ENCODE measurements around the gene HECW1. TPM values are rescaled to one million over a fixed set of nuclear protein-coding genes. Genes with fewer than 3 reads are reported as not detected.

HECW1 gene
- total and polyA plus RNA-seq, 2 of the 8 experiments (the other 6 are each of a cell fraction or from before 2014, with no cell fraction given), result 2.9 to 12.7 TPM

- H3K4ac ChIP-seq (replicated peaks; ENCODE audit: insufficient read length, low read depth, low read length), result no peak overlapping the region
- no peak overlapping the region for H4K91ac ChIP-seq (replicated peaks; ENCODE audit: insufficient read length, low read length)
- H3K56ac ChIP-seq (replicated peaks; ENCODE audit: insufficient read length, low read depth, low read length), result no peak overlapping the region
- no peak overlapping the region for H3K27ac ChIP-seq (ENCODE audit: low read depth, low read length)
- no peaks in the 10 kb centered on the region for H3K23me2 ChIP-seq (ENCODE audit: low read depth, low read length)
- no peaks in the 10 kb centered on the region for H3K9me3 ChIP-seq (ENCODE audit: insufficient read depth in 2 of 2, low read depth in 1 of 2, low read length in 1 of 2)
- H2AK5ac ChIP-seq (ENCODE audit: low read depth, low read length), result no peak overlapping the region
- H3K4me3 ChIP-seq (ENCODE audit: extremely low read depth in 1 of 4, insufficient read depth in 2 of 4, low read depth in 3 of 4, low read length in 4 of 4), result no peak overlapping the region
- no peaks in the 10 kb centered on the region for H3K79me2 ChIP-seq (ENCODE audit: control insufficient read depth in 1 of 2, insufficient read depth in 2 of 2, low read length in 2 of 2)
- H3K23ac ChIP-seq (ENCODE audit: insufficient read length), result no peak overlapping the region
- H3K27me3 ChIP-seq (replicated peaks in 1 of 4; ENCODE audit: control insufficient read depth in 3 of 4, extremely low read depth in 1 of 4, insufficient read depth in 3 of 4, low read length in 3 of 4), result no peaks in the 10 kb centered on the region
- no peak overlapping the region for H2BK120ac ChIP-seq (replicated peaks; ENCODE audit: low read depth, low read length)
- H3K18ac ChIP-seq (ENCODE audit: extremely low read depth, low read length), result no peak overlapping the region
- no peak overlapping the region for H4K5ac ChIP-seq (ENCODE audit: insufficient read length, low read depth, low read length)
- no peaks in the 10 kb centered on the region; the same call in 1 of the 2 replicates for H3K79me1 ChIP-seq (ENCODE audit: low read depth, low read length)
- no peak overlapping the region for H3K14ac ChIP-seq (ENCODE audit: insufficient read length)
- no peak overlapping the region for H2BK15ac ChIP-seq (ENCODE audit: low read length)
- no peak overlapping the region for H4K8ac ChIP-seq (ENCODE audit: extremely low read depth, insufficient read depth, low read length)
- ChIA-PET POLR2A (ENCODE audit: partially characterized antibody) (interaction anchor here (1.1 kb wide), 1 partner anchor 10 kb away, joined by 3 read pairs; no protein-coding TSS in a partner anchor), CTCF (ENCODE audit: partially characterized antibody) (no interaction called here)
- H3K4me2 ChIP-seq (ENCODE audit: insufficient read depth in 1 of 2, low read depth in 2 of 2, low read length in 2 of 2), result no peak overlapping the region
- WGBS, 2 experiments (ENCODE audit: extremely low coverage in 1 of 2, insufficient coverage in 1 of 2, insufficient read length in 1 of 2, insufficient replicate concordance in 2 of 2, low coverage in 1 of 2, low lambda C conversion rate in 2 of 2, missing lambda C conversion rate in 1 of 2), result 75% methylated on average over 5 of the region's 5 CpGs; no CpG with 5 or more reads in 1 of the 2 experiments
- no peak overlapping the region for H3K9ac ChIP-seq (replicated peaks in 1 of 4; ENCODE audit: extremely low read depth in 1 of 4, low read depth in 3 of 4, low read length in 3 of 4)
- H3K36me3 ChIP-seq (ENCODE audit: control insufficient read depth in 2 of 4, insufficient read depth in 4 of 4, low read length in 3 of 4), result no peaks in the 10 kb centered on the region
- peaks cover 0 to 3% (median 1%) of the 10 kb centered on the region in 4 experiments; a peak in 2 of 7 replicates for H3K4me1 ChIP-seq (replicated peaks in 1 of 4; ENCODE audit: control insufficient read depth in 3 of 4, insufficient read depth in 4 of 4, low read length in 3 of 4)
- no peak overlapping the region for H2BK12ac ChIP-seq (ENCODE audit: low read depth, low read length)
- DNase-seq (ENCODE audit: low read depth in 1 of 2, low spot score in 2 of 2) (no peak), FAIRE-seq (no peak)
- no peaks in the 10 kb centered on the region for H4K20me1 ChIP-seq (replicated peaks in 1 of 2; ENCODE audit: control insufficient read depth in 1 of 2, insufficient read depth in 2 of 2, low read length in 2 of 2)
- no peak overlapping the region for H2BK5ac ChIP-seq (ENCODE audit: low read depth, low read length)
- no peak overlapping the region for H2BK20ac ChIP-seq (ENCODE audit: low read length)
- no peak overlapping the region for H2AFZ ChIP-seq (ENCODE audit: low read length)
- no peak for TF ChIP-seq SIRT6 (IDR thresholded peaks at IDR 0.05; ENCODE audit: low read length)
- no peak for TF ChIP-seq CTCF (IDR thresholded peaks at IDR 0.05; ENCODE audit: control extremely low read depth in 1 of 3, insufficient read depth in 1 of 3, low read depth in 1 of 3, low read length in 3 of 3)
- TF ChIP-seq SUZ12 (IDR thresholded peaks at IDR 0.05; ENCODE audit: low read length), result no peak
- TF ChIP-seq RBBP5 (IDR thresholded peaks at IDR 0.05; ENCODE audit: borderline replicate concordance, low read depth, low read length), result no peak
- no peak for TF ChIP-seq SIN3A (conservative IDR thresholded peaks at IDR 0.05 in 1 of 2, IDR thresholded peaks at IDR 0.05 in 1 of 2; ENCODE audit: low read depth in 1 of 2, low read length in 2 of 2)
- TF ChIP-seq SIX5 (IDR thresholded peaks at IDR 0.05; ENCODE audit: low read depth, low read length), result no peak
- no peak for TF ChIP-seq POU5F1 (IDR thresholded peaks at IDR 0.05; ENCODE audit: low read depth, low read length)
- TF ChIP-seq CBX5 (IDR thresholded peaks at IDR 0.05; ENCODE audit: low read depth, low read length), result no peak
- TF ChIP-seq EGR1 (IDR thresholded peaks at IDR 0.05; ENCODE audit: borderline replicate concordance, low read depth, low read length), result no peak
- no peak for TF ChIP-seq RFX5 (IDR thresholded peaks at IDR 0.05; ENCODE audit: borderline replicate concordance, low read depth, low read length)
- TF ChIP-seq BCL11A (IDR thresholded peaks at IDR 0.05; ENCODE audit: low read depth in 2 of 2, low read length in 2 of 2), result no peak
- TF ChIP-seq TCF12 (IDR thresholded peaks at IDR 0.05; ENCODE audit: low read depth, low read length), result no peak
These were observed 324.6 kb downstream of the HECW1 start for GRCh38 chr7:43437001-43437400.

Measured in H1 (cell line).